ENCODE measurements around the gene STARD13.

DNA sequence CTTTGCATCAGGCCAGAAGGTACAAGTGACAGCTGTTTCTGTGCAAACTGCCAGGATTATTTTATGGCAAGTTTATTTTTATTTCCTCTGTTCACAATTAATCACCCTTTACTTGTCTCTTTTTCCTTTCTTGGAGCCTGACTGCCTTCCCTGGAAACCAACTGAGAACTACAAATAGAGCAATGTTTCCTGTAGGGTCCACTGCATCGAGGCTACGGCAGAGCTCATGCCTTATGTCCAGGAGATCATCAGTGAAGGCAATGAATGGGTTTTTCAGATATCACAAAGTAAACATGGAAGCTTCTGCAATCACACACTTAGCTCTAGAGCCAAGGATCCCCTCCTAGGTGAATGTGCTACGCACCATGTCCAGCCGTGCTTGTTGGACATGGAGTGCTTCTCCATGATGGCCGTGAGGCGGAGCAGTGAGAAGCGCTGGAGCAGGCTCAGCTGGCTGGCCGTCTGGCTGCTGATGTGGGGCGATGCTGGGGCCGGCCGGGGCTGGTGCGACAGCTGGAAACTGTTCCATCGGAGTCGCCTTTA is 158.5 kb downstream of the STARD13 start:
- TF ChIP-seq CTCF (IDR thresholded peaks at IDR 0.05) = no peak
- TF ChIP-seq POLR2A (IDR thresholded peaks at IDR 0.05) = no peak
